ENCODE measurements around the gene SEC31B.
A peak's percentile ranks its signal among the peaks of the same experiment; 100 is the strongest.

Gene SEC31B

GRCh38 chr10:100490531-100490930 is 29.1 kb downstream of the SEC31B start:
- peak; percentile 31 for DNase-seq

- DNase-seq, result no peak
Observed at GRCh38 chr10:100489396-100489795, 30.3 kb downstream of the SEC31B start.

DNA sequence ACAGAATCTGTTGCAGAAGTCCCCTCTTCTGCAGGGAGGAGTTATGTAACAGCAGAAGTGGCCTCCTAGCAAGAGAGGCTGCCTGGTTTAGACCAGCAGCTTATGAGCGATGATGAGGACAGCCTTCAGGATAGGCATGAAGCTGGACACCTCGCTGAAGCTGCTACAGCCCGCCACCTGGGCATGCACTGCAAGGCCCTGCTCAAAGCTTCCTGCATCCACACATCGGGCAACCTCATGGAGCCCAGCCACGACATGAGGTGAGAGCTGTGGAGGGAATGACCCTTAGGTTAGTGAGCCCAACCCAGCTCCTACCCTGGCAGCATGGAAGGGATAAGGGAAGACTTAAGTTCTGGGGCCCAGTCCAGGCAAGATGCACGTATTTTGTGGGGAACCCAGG is 32.1 kb downstream of the SEC31B start:
- DNase-seq, result no peak

GRCh38 chr10:100485801-100486495 is 33.7 kb downstream of the SEC31B start:
- no peak for DNase-seq

DNA sequence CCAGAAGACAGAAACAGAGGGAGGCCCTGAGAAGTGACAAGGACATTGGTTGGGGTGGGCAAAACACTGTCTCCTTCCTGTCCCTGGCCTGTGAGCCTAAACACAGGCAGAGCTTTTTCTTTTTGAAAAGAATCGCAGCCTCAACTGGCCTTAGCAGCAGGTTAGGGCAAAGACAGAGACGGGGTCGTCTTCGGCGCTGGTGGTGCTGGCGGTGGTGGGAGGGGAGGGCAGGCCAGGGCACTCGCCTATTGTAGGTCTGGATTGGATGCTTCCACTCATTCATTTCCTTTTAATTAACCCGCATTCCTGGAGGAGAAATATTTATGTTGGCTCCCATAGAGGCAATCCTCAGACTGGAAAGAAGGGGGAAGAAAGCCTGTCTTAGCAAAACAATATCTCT is 34.3 kb downstream of the SEC31B start:
- no peak for DNase-seq

DNA sequence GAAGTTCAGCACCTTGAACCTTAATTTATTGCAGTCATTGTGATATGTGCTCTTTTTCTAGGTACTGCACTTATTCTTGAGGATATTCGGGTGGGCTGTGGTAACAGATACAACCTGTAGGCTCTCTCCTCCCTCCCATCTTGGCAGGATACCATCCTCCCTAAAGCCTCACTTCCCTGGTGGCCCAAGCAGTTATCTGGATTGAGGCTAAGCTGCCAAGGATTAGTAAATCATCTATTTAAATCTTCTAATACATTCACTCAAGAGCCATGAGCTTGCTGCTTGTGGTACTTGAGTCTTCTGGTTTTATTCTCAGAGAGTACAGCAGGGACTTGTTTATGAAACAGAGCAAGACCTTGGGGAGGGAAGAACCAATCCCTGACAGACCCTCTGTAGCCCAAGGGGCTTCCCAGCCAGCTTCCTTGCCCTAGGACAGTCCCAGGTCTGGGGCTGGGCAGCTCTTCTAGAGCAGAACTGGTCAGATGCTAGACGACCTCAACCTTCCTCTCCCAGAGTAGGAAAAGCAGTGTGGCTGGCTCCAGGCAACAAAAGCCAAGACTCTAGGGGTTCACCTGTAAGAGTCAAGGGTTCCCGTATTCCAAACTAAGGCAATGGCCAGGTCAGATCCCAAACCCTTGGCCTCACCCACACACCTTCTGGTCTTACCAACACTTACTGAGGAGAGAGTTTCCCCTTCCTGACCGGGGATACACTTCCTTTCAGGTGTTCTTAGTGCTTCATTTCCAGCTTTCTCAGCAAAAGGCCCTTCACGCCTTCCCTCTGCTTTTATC is 35.6 kb downstream of the SEC31B start:
- DNase-seq, result no peak

- DNase-seq, result no peak
Observed at GRCh38 chr10:100482834-100483185, 36.9 kb downstream of the SEC31B start.

DNA sequence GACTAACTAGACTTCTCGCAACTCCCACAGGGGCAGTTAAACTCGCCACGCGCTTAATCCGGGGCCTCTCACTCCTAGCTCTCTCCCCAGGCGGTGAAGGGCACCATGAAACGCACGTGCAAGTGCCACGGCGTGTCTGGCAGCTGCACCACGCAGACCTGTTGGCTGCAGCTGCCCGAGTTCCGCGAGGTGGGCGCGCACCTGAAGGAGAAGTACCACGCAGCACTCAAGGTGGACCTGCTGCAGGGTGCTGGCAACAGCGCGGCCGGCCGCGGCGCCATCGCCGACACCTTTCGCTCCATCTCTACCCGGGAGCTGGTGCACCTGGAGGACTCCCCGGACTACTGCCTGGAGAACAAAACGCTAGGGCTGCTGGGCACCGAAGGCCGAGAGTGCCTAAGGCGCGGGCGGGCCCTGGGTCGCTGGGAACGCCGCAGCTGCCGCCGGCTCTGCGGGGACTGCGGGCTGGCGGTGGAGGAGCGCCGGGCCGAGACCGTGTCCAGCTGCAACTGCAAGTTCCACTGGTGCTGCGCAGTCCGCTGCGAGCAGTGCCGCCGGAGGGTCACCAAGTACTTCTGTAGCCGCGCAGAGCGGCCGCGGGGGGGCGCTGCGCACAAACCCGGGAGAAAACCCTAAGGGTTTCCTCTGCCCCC is 37.4 kb downstream of the SEC31B start:
- peak; percentile 76 for DNase-seq

- DNase-seq, result peak; percentile 87
Observed at GRCh38 chr10:100481462-100482081, 38.1 kb downstream of the SEC31B start.

DNA sequence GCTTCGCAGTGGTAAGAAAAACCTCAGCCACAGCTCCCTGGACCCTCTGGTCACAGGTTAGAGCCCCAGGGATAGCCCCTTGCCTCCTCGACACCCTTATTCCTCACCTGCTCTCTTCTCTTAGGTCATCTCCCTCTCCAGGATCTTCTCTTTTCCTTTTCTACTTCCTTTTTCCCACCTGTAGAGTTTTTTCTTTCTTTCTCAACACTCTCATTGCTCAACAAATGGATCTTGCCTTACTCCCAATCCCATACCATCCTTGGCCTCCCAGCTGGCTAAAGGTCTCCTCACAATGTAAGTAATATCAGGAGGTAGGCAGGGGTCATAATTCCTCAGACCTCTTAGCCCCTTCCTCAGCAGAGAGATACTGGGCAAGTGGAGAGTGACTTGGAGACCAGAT is 39.7 kb downstream of the SEC31B start:
- no peak for DNase-seq

DNA sequence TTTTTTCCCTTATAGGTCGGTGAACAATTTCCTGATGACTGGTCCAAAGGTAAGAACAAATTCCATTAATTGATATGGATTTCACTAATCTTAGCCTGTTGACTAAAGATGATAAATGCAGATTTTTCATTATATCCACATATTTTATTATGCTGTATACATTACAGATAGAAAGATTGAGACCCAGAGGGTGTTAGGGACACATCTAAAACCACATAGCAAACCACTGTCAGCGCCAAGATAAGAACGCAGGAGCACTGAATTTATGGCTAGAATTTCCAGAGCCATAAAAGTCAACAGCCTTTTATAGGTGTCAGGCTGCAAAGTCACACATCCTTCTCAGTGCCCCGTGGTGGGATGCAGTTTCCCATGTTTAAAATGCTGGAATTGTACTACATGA is 40.6 kb downstream of the SEC31B start:
- no peak for DNase-seq

- no peak for DNase-seq
Observed at GRCh38 chr10:100477970-100478369, 41.7 kb downstream of the SEC31B start.

- peak; percentile 64 for DNase-seq
Observed at GRCh38 chr10:100470367-100470766, 49.3 kb downstream of the SEC31B start.

GRCh38 chr10:100469756-100470155 is 49.9 kb downstream of the SEC31B start:
- no peak for DNase-seq

GRCh38 chr10:100468978-100469377 is 50.7 kb downstream of the SEC31B start:
- DNase-seq, result no peak

- no peak for DNase-seq
Observed at GRCh38 chr10:100468322-100468721, 51.3 kb downstream of the SEC31B start.

DNA sequence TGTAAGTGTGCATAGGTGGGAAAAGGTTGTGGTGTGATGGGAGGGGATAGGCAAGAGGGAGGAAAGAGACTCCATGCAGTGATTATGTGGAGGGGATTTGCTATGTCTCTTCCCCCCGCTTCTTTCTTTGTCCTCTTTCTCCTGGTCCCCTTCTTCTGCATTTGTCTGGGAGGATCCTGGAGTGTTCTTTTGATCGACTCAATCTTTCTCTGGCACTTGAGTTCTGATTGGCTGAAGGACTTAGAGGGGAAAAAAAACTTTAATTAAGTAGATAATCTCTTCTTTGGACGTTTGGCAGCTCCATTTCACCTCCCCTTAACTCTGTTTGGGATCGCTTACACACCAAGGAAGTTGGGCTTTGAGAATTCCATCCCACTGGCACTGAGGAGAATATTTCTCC is 57.0 kb downstream of the SEC31B start, which contains the start of gene WNT8B:
Gene WNT8B (plus strand): TSS at position 301 of the 400 bp plus-strand sequence. CDS start 160 bp downstream, outside the sequence.
- DNase-seq, result no peak

DNA sequence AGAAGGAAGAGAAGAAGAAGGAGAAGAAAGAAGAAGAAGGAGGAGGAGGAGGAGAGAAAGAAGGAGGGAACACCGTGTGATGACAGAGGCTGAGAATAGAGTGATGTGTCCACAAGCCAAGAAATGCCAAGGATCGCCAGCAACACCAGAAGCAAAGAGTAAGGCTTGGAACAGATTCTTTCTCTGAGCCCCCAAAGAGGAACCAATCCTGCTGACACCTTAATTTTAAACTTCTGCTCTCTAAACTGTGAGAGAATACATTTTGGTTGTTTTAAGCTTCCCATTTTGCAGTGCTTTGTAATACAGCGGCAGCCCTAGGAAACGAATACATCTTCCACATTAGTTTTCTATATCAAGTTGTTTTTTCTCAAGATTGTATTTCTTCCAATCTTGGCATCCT is 70.7 kb downstream of the SEC31B start:
- no peak for DNase-seq

- no peak for DNase-seq
Observed at GRCh38 chr10:100447663-100448062, 72.0 kb downstream of the SEC31B start.

GRCh38 chr10:100446130-100446761 is 73.4 kb downstream of the SEC31B start:
- peak; percentile 8 for DNase-seq

GRCh38 chr10:100442548-100442947 is 77.1 kb downstream of the SEC31B start:
- DNase-seq, result no peak

GRCh38 chr10:100438674-100439315 is 80.9 kb downstream of the SEC31B start:
- DNase-seq, result no peak

All from EL (cell line).